ENCODE measurements around the gene TIGAR. TPM values are rescaled to one million over a fixed set of nuclear protein-coding genes. Genes with fewer than 3 reads are reported as not detected.

Gene TIGAR
- total RNA-seq, 1 experiment from 2014 or later = 27.5 TPM

DNA sequence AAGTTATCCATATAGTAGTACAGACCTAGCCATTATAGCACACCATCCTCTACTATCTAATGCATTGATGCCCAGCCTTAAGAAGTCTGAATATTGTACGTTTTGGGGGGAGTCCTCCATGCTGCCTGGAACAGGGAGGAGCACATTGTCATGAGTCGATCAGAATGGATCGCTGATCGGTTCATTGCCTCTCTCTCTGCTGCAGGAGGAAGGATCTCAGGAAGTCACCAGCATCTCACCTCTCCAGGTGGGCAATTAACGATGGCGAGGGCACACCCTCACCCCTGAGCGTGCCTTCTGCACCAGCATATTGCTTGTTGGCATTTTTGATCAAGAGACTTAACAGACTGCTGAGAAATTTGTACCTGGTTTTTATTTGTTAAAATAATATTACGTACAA lies 35.9 kb upstream of the TIGAR start:
- Mint-ChIP-seq H3K4me3 (no peak overlapping the region; a peak in 1 of 5 replicates), H3K27ac (no peak overlapping the region)
- H3T11ph ChIP-seq (ENCODE audit: low read length) = no peak overlapping the region

More for the DNA sequence above, 35.9 kb upstream of the TIGAR start:
- Histone ChIP-seq H2AK5ac (ENCODE audit: insufficient read length, low read length) (no peak overlapping the region), H3K79me1 (ENCODE audit: insufficient read depth, low read depth, low read length, poor library complexity, severe bottlenecking) (peaks cover 14% of the 10 kb centered on the region), H3K56ac (ENCODE audit: insufficient read length, low read depth, low read length) (no peak overlapping the region), H2AFZ (ENCODE audit: low read length) (no peak overlapping the region), H2BK20ac (ENCODE audit: low read depth, low read length, poor library complexity, severe bottlenecking) (no peak overlapping the region), H3K9ac (ENCODE audit: extremely low read depth, insufficient read length, low read length) (no peak overlapping the region), H3K4ac (ENCODE audit: low read depth, low read length) (no peak overlapping the region), H2BK5ac (ENCODE audit: insufficient read length, low read length) (no peak overlapping the region), H2BK15ac (ENCODE audit: low read depth, low read length) (no peak overlapping the region), H2BK120ac (ENCODE audit: low read depth, low read length, poor library complexity, severe bottlenecking) (no peak overlapping the region), H3K27me3 (ENCODE audit: insufficient read depth, low read length) (no peaks in the 10 kb centered on the region), H3K9me3 (ENCODE audit: control insufficient read depth, low read depth, low read length) (no peaks in the 10 kb centered on the region), H4K8ac (replicated peaks; ENCODE audit: insufficient read length, low read depth, low read length) (no peak overlapping the region), H3K23ac (ENCODE audit: insufficient read length, low read depth, low read length) (no peak overlapping the region), H2BK12ac (ENCODE audit: insufficient read length, low read depth, low read length) (no peak overlapping the region), H3K14ac (ENCODE audit: insufficient read depth, low read length) (no peak overlapping the region), H3K79me2 (ENCODE audit: insufficient read depth, low read length) (peaks cover 9% of the 10 kb centered on the region; the same call in 1 of the 2 replicates), H4K20me1 (ENCODE audit: control insufficient read depth, insufficient read depth, insufficient read length) (no peaks in the 10 kb centered on the region), H3K18ac (ENCODE audit: insufficient read length, low read depth, low read length) (no peak overlapping the region), H4K91ac (ENCODE audit: insufficient read length, low read depth, low read length) (no peak overlapping the region), H3K23me2 (ENCODE audit: insufficient read length, low read depth, low read length, poor library complexity, severe bottlenecking) (no peaks in the 10 kb centered on the region), H4K5ac (ENCODE audit: insufficient read length, low read depth, low read length) (no peak overlapping the region), H3K4me1 (ENCODE audit: insufficient read depth, low read length) (no peaks in the 10 kb centered on the region), H3K27ac (ENCODE audit: insufficient read length, low read depth, low read length) (no peak overlapping the region), H3K4me2 (ENCODE audit: insufficient read depth, insufficient read length, low read length) (no peak overlapping the region)
- WGBS (ENCODE audit: extremely low coverage, insufficient read length, low lambda C conversion rate) = no CpG with 5 or more reads among the region's 8 CpGs
- DNase-seq = no peak
- Mint-ChIP-seq H3K36me3 (ENCODE audit: insufficient read depth in 1 of 3, low read depth in 3 of 3) (peaks cover 85 to 98% (median 96%) of the 10 kb centered on the region in 3 experiments), H3K9me3 (no peaks in the 10 kb centered on the region; a peak in 1 of 5 replicates), H3K27me3 (ENCODE audit: low read depth) (no peaks in the 10 kb centered on the region), H3K4me1 (peaks cover 3 to 9% of the 10 kb centered on the region in 2 experiments; a peak in 3 of 4 replicates)
- TF ChIP-seq, protein P1, sequence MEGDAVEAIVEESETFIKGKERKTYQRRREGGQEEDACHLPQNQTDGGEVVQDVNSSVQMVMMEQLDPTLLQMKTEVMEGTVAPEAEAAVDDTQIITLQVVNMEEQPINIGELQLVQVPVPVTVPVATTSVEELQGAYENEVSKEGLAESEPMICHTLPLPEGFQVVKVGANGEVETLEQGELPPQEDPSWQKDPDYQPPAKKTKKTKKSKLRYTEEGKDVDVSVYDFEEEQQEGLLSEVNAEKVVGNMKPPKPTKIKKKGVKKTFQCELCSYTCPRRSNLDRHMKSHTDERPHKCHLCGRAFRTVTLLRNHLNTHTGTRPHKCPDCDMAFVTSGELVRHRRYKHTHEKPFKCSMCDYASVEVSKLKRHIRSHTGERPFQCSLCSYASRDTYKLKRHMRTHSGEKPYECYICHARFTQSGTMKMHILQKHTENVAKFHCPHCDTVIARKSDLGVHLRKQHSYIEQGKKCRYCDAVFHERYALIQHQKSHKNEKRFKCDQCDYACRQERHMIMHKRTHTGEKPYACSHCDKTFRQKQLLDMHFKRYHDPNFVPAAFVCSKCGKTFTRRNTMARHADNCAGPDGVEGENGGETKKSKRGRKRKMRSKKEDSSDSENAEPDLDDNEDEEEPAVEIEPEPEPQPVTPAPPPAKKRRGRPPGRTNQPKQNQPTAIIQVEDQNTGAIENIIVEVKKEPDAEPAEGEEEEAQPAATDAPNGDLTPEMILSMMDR (conservative IDR thresholded peaks at IDR 0.05) = no peak
